ENCODE measurements around the gene NTN1.

DNA sequence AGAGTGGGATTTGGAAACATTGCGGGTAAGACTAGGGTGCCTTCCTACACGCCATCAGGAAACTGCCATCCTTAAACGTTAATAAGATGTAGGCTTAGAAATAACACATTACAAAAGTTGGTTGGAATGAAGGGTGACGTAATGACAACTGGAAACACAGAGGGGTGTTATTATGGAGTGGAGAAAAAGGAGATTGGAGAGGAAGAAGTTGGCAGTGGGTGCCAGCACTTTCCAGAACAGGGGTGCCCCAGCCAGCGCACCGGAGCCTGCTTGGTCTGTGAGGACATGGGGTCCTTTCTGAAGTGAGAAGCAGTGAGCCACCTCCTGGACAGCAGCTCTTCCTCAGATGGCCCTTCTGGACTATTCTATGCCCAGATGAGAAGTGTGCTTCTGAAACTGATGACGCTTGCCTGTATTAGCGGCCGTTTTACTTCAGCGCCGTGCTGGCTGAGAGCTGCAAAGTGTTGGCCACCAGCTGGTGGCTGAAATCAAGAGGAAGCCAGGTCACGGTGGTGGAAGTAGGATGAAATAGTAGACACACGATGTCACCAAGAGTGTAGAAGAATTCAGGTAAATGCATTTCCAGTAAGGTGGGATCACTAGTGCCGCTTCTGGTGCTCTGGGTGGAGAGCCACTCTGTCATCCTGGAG, 244.8 kb downstream of the NTN1 start:
- TF ChIP-seq, protein P1, sequence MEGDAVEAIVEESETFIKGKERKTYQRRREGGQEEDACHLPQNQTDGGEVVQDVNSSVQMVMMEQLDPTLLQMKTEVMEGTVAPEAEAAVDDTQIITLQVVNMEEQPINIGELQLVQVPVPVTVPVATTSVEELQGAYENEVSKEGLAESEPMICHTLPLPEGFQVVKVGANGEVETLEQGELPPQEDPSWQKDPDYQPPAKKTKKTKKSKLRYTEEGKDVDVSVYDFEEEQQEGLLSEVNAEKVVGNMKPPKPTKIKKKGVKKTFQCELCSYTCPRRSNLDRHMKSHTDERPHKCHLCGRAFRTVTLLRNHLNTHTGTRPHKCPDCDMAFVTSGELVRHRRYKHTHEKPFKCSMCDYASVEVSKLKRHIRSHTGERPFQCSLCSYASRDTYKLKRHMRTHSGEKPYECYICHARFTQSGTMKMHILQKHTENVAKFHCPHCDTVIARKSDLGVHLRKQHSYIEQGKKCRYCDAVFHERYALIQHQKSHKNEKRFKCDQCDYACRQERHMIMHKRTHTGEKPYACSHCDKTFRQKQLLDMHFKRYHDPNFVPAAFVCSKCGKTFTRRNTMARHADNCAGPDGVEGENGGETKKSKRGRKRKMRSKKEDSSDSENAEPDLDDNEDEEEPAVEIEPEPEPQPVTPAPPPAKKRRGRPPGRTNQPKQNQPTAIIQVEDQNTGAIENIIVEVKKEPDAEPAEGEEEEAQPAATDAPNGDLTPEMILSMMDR (IDR thresholded peaks at IDR 0.05) = no peak
- no peak for TF ChIP-seq POLR2A (IDR thresholded peaks at IDR 0.05)

Data from testis (tissue), 2 donors.